Thyroid gland (tissue), 4 donors: ENCODE results near the gene NAIF1.

ENCODE experiments used
- CTCF ChIP-seq, 6 experiments: fragments of 200-600 bp in 3 of 6; fragments of 450-650 bp in 3 of 6; sonication (generic) in 3 of 6; IDR thresholded peaks; one replicate each; pipeline ENCODE4 v1.5.1; 2016 to 2019; ENCODE audit warnings: antibody characterized with exemption in 6 of 6, mild to moderate bottlenecking in 2 of 6, inconsistent platforms in 1 of 6, moderate library complexity in 1 of 6
- POLR2A ChIP-seq, 2 donors: fragments of 450-650 bp; IDR thresholded peaks; one replicate each; pipeline ENCODE4 v1.6.1; 2017; ENCODE audit warnings: antibody characterized with exemption in 2 of 2, mild to moderate bottlenecking in 2 of 2, moderate library complexity in 1 of 2

- TF ChIP-seq CTCF (IDR thresholded peaks at IDR 0.05) (no peak), POLR2A (IDR thresholded peaks at IDR 0.05) (no peak)
Measured at GRCh38 chr9:128106940-128107467, 39.9 kb upstream of the NAIF1 start.
